Measurements from ENCODE around the gene NRF1.
"Not testable (repeated sequence)": the region's sequence is repeated elsewhere in the genome, so short reads cannot be mapped to it uniquely, and the experiment has no call there.

Gene NRF1

GRCh38 chr7:129659907-129660306, 48.4 kb downstream of the NRF1 start:
- DNase-seq; H3K27ac ChIP-seq (ENCODE audit: insufficient read depth, low read length, poor library complexity, severe bottlenecking); H3K4me3 ChIP-seq (ENCODE audit: insufficient read depth, low read depth, low read length, poor library complexity, severe bottlenecking); H3K4me1 ChIP-seq (ENCODE audit: control insufficient read depth, insufficient read depth, low read length, poor library complexity, severe bottlenecking); H3K9me3 ChIP-seq (ENCODE audit: control insufficient read depth, low read length); H3K27me3 ChIP-seq (replicated peaks; ENCODE audit: control insufficient read depth, insufficient read depth, low read length, poor library complexity, severe bottlenecking): not testable (repeated sequence)
- H3K36me3 ChIP-seq (ENCODE audit: control insufficient read depth, insufficient read depth, low read length), result peaks cover 39% of the 10 kb centered on the region

DNA sequence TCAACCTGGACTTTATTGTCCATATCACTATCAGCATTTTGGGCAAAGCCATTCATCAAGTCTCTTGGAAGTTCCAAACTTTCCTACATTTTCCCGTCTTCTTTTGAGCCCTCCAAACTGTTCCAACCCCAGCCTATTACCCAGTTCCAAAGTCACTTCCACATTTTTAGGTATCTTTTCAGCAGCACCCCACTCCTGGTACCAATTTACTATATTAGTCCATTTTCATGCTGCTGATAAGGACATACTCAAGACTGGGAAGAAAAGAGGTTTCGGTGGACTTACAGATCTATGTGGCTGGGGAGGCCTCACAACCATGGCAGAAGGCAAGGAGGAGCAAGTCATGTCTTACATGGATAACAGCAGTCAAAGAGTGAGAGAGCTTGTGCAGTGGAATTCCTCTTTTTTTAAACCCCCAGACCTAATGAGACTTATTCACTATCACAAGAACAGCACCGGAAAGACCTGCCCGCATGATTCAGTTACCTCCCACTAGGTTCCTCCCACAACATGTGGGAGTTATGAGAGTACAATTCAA, 50.2 kb downstream of the NRF1 start:
- no peak for DNase-seq
- H3K36me3 ChIP-seq (ENCODE audit: control insufficient read depth, insufficient read depth, low read length), result peaks cover 39% of the 10 kb centered on the region
- peaks cover 4% of the 10 kb centered on the region for H3K9me3 ChIP-seq (ENCODE audit: control insufficient read depth, low read length)
- no peaks in the 10 kb centered on the region for H3K27me3 ChIP-seq (replicated peaks; ENCODE audit: control insufficient read depth, insufficient read depth, low read length, poor library complexity, severe bottlenecking)
- no peak overlapping the region for H3K4me3 ChIP-seq (ENCODE audit: insufficient read depth, low read depth, low read length, poor library complexity, severe bottlenecking)
- H3K27ac ChIP-seq (ENCODE audit: insufficient read depth, low read length, poor library complexity, severe bottlenecking), result no peak overlapping the region
- no peaks in the 10 kb centered on the region for H3K4me1 ChIP-seq (ENCODE audit: control insufficient read depth, insufficient read depth, low read length, poor library complexity, severe bottlenecking)

DNA sequence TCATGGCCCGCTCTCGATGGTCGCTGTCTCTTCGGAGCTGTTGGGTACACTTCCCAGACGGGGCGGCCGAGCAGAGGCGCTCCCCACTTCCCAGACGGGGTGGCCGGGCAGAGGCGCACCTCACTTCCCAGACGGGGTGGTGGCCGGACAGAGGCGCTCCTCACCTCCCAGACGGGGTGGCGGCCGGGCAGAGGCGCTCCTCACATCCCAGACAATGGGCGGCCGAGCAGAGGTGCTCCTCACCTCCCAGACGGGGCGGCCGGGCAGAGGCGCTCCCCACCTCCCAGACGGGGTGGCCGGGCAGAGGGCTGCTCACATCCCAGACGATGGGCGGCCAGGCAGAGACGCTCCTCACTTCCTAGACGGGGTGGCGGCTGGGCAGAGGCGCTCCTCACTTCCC, 51.7 kb downstream of the NRF1 start:
- DNase-seq; H3K9me3 ChIP-seq (ENCODE audit: control insufficient read depth, low read length): not testable (repeated sequence)

GRCh38 chr7:129664029-129665012, 52.8 kb downstream of the NRF1 start:
- H3K4me3 ChIP-seq (ENCODE audit: insufficient read depth, low read depth, low read length, poor library complexity, severe bottlenecking), result no peak overlapping the region
- H3K4me1 ChIP-seq (ENCODE audit: control insufficient read depth, insufficient read depth, low read length, poor library complexity, severe bottlenecking), result no peaks in the 10 kb centered on the region
- no peak for DNase-seq
- no peak overlapping the region for H3K27ac ChIP-seq (ENCODE audit: insufficient read depth, low read length, poor library complexity, severe bottlenecking)
- no peaks in the 10 kb centered on the region for H3K27me3 ChIP-seq (replicated peaks; ENCODE audit: control insufficient read depth, insufficient read depth, low read length, poor library complexity, severe bottlenecking)
- H3K36me3 ChIP-seq (ENCODE audit: control insufficient read depth, insufficient read depth, low read length), result peaks cover 24% of the 10 kb centered on the region
- H3K9me3 ChIP-seq (ENCODE audit: control insufficient read depth, low read length), result peaks cover 4% of the 10 kb centered on the region

More for the DNA sequence above, 51.7 kb downstream of the NRF1 start:
- peaks cover 29% of the 10 kb centered on the region for H3K36me3 ChIP-seq (ENCODE audit: control insufficient read depth, insufficient read depth, low read length)
- not testable (repeated sequence) for H3K4me3 ChIP-seq (ENCODE audit: insufficient read depth, low read depth, low read length, poor library complexity, severe bottlenecking); H3K4me1 ChIP-seq (ENCODE audit: control insufficient read depth, insufficient read depth, low read length, poor library complexity, severe bottlenecking); H3K27me3 ChIP-seq (replicated peaks; ENCODE audit: control insufficient read depth, insufficient read depth, low read length, poor library complexity, severe bottlenecking); H3K27ac ChIP-seq (ENCODE audit: insufficient read depth, low read length, poor library complexity, severe bottlenecking)

DNA sequence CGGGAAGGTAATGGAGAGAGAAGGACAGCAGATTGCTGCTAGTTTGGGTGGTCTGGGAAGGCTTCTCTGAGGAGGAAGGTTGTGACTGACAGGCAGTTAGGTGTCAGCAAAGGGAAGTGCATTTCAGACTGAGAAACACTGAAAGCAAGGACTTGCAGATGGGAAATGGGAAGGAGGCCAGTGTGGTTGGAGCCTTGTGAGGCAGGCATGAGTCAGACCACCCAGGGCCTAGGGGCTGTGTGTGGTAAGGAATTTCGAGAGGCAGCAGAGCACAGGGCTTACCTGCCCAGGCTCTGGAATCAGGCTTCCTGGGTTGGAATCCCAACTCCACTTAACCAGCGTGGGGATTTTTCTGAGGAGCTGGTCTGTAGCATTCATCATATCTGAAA, 53.5 kb downstream of the NRF1 start:
- no peaks in the 10 kb centered on the region for H3K4me1 ChIP-seq (ENCODE audit: control insufficient read depth, insufficient read depth, low read length, poor library complexity, severe bottlenecking)
- peaks cover 18% of the 10 kb centered on the region for H3K36me3 ChIP-seq (ENCODE audit: control insufficient read depth, insufficient read depth, low read length)
- no peak overlapping the region for H3K4me3 ChIP-seq (ENCODE audit: insufficient read depth, low read depth, low read length, poor library complexity, severe bottlenecking)
- H3K9me3 ChIP-seq (ENCODE audit: control insufficient read depth, low read length), result peaks cover 4% of the 10 kb centered on the region
- H3K27ac ChIP-seq (ENCODE audit: insufficient read depth, low read length, poor library complexity, severe bottlenecking), result no peak overlapping the region
- no peaks in the 10 kb centered on the region for H3K27me3 ChIP-seq (replicated peaks; ENCODE audit: control insufficient read depth, insufficient read depth, low read length, poor library complexity, severe bottlenecking)
- DNase-seq, result no peak

- H3K9me3 ChIP-seq (ENCODE audit: control insufficient read depth, low read length), result no peaks in the 10 kb centered on the region
- no peaks in the 10 kb centered on the region for H3K27me3 ChIP-seq (replicated peaks; ENCODE audit: control insufficient read depth, insufficient read depth, low read length, poor library complexity, severe bottlenecking)
- peaks cover under 1% of the 10 kb centered on the region for H3K36me3 ChIP-seq (ENCODE audit: control insufficient read depth, insufficient read depth, low read length)
- H3K4me1 ChIP-seq (ENCODE audit: control insufficient read depth, insufficient read depth, low read length, poor library complexity, severe bottlenecking), result no peaks in the 10 kb centered on the region
- H3K4me3 ChIP-seq (ENCODE audit: insufficient read depth, low read depth, low read length, poor library complexity, severe bottlenecking), result no peak overlapping the region
- H3K27ac ChIP-seq (ENCODE audit: insufficient read depth, low read length, poor library complexity, severe bottlenecking), result no peak overlapping the region
- no peak for DNase-seq
These were observed 55.6 kb downstream of the NRF1 start for GRCh38 chr7:129667116-129667515.

- no peak overlapping the region for H3K4me3 ChIP-seq (ENCODE audit: insufficient read depth, low read depth, low read length, poor library complexity, severe bottlenecking)
- H3K36me3 ChIP-seq (ENCODE audit: control insufficient read depth, insufficient read depth, low read length), result peaks cover under 1% of the 10 kb centered on the region
- H3K9me3 ChIP-seq (ENCODE audit: control insufficient read depth, low read length), result no peaks in the 10 kb centered on the region
- no peaks in the 10 kb centered on the region for H3K4me1 ChIP-seq (ENCODE audit: control insufficient read depth, insufficient read depth, low read length, poor library complexity, severe bottlenecking)
- no peaks in the 10 kb centered on the region for H3K27me3 ChIP-seq (replicated peaks; ENCODE audit: control insufficient read depth, insufficient read depth, low read length, poor library complexity, severe bottlenecking)
- no peak for DNase-seq
- H3K27ac ChIP-seq (ENCODE audit: insufficient read depth, low read length, poor library complexity, severe bottlenecking), result no peak overlapping the region
These were observed 56.0 kb downstream of the NRF1 start for GRCh38 chr7:129667551-129667950.

- no peak for DNase-seq
- Histone ChIP-seq H3K36me3 (ENCODE audit: control insufficient read depth, insufficient read depth, low read length) (peaks cover 13% of the 10 kb centered on the region), H3K27ac (ENCODE audit: insufficient read depth, low read length, poor library complexity, severe bottlenecking) (no peak overlapping the region), H3K9me3 (ENCODE audit: control insufficient read depth, low read length) (no peaks in the 10 kb centered on the region), H3K27me3 (replicated peaks; ENCODE audit: control insufficient read depth, insufficient read depth, low read length, poor library complexity, severe bottlenecking) (no peaks in the 10 kb centered on the region), H3K4me1 (ENCODE audit: control insufficient read depth, insufficient read depth, low read length, poor library complexity, severe bottlenecking) (no peaks in the 10 kb centered on the region), H3K4me3 (ENCODE audit: insufficient read depth, low read depth, low read length, poor library complexity, severe bottlenecking) (no peak overlapping the region)
These were observed 58.4 kb downstream of the NRF1 start for GRCh38 chr7:129669901-129670300.

DNA sequence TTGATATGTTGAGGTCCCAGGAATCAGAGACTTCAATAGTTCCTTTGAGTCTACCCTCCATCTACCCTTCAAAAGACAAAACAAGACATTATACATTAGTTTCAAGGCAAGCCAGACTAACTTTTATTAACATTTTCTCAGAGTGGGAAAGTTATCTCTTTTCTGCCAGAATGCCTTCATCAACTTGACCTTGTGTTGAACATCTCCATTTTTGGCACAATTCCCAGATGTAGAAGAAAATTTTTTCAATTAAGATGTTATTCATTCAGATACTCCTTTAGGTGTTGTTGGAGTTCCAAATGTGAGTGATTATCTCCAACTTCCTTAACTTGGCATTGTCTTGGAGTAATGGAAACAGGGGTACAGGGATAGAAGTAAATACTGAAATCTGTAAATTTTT, 59.1 kb downstream of the NRF1 start:
- no peak for DNase-seq
- H3K4me1 ChIP-seq (ENCODE audit: control insufficient read depth, insufficient read depth, low read length, poor library complexity, severe bottlenecking), result no peaks in the 10 kb centered on the region
- H3K27ac ChIP-seq (ENCODE audit: insufficient read depth, low read length, poor library complexity, severe bottlenecking), result no peak overlapping the region
- H3K36me3 ChIP-seq (ENCODE audit: control insufficient read depth, insufficient read depth, low read length), result peaks cover 18% of the 10 kb centered on the region
- H3K9me3 ChIP-seq (ENCODE audit: control insufficient read depth, low read length), result no peaks in the 10 kb centered on the region
- H3K27me3 ChIP-seq (replicated peaks; ENCODE audit: control insufficient read depth, insufficient read depth, low read length, poor library complexity, severe bottlenecking), result no peaks in the 10 kb centered on the region
- H3K4me3 ChIP-seq (ENCODE audit: insufficient read depth, low read depth, low read length, poor library complexity, severe bottlenecking), result no peak overlapping the region

GRCh38 chr7:129671266-129671665, 59.7 kb downstream of the NRF1 start:
- H3K27ac ChIP-seq (ENCODE audit: insufficient read depth, low read length, poor library complexity, severe bottlenecking), result no peak overlapping the region
- no peaks in the 10 kb centered on the region for H3K4me1 ChIP-seq (ENCODE audit: control insufficient read depth, insufficient read depth, low read length, poor library complexity, severe bottlenecking)
- H3K9me3 ChIP-seq (ENCODE audit: control insufficient read depth, low read length), result no peaks in the 10 kb centered on the region
- peaks cover 20% of the 10 kb centered on the region for H3K36me3 ChIP-seq (ENCODE audit: control insufficient read depth, insufficient read depth, low read length)
- no peaks in the 10 kb centered on the region for H3K27me3 ChIP-seq (replicated peaks; ENCODE audit: control insufficient read depth, insufficient read depth, low read length, poor library complexity, severe bottlenecking)
- no peak for DNase-seq
- H3K4me3 ChIP-seq (ENCODE audit: insufficient read depth, low read depth, low read length, poor library complexity, severe bottlenecking), result no peak overlapping the region
